ENCODE data around the gene KNG1. TPM values are rescaled to one million over a fixed set of nuclear protein-coding genes. Genes with fewer than 3 reads are reported as not detected.

The KNG1 gene
- total and polyA plus RNA-seq, 10 of the 15 experiments (the other 5 are each of a cell fraction or from before 2014, with no cell fraction given) = 0.21 TPM; not detected in 9

- H3K4me2 ChIP-seq (ENCODE audit: control insufficient read depth, insufficient read depth) = no peak overlapping the region
- in situ Hi-C loops (cut with MboI) = no loop called here
- no peak for ATAC-seq
- BruUV-seq (replicated peaks) = no TSS peak
- H3K4me1 ChIP-seq (ENCODE audit: control insufficient read depth, insufficient read depth, low read length) = no peaks in the 10 kb centered on the region
- POLR2A ChIA-PET = interaction anchor here (0.6 kb wide), 1 partner anchor 861 kb away, joined by 4 read pairs; no protein-coding TSS in a partner anchor
- CTCF ChIA-PET = no interaction called here
- no peaks in the 10 kb centered on the region for H4K20me1 ChIP-seq (ENCODE audit: control insufficient read depth, insufficient read depth)
- H3K9me3 ChIP-seq (replicated peaks; ENCODE audit: control insufficient read depth, insufficient read depth, low read length) = no peaks in the 10 kb centered on the region
- FAIRE-seq = no peak
- DNase-seq (ENCODE audit: low read depth, low spot score) = no peak
- no peak overlapping the region for H3K4me3 ChIP-seq
- H3K79me2 ChIP-seq (ENCODE audit: control insufficient read depth, insufficient read depth, low read length) = no peaks in the 10 kb centered on the region
- TF ChIP-seq MTA2 (IDR thresholded peaks at IDR 0.05; ENCODE audit: low read depth) (no peak), POU2F2 (IDR thresholded peaks at IDR 0.05; ENCODE audit: borderline replicate concordance, low read depth, low read length) (no peak), MTA3 (IDR thresholded peaks at IDR 0.05; ENCODE audit: borderline replicate concordance, low read length) (no peak), EP300 (IDR thresholded peaks at IDR 0.05; ENCODE audit: borderline replicate concordance in 1 of 2, control insufficient read depth in 1 of 2, low read depth in 2 of 2, low read length in 2 of 2) (no peak), TCF3 (IDR thresholded peaks at IDR 0.05; ENCODE audit: borderline replicate concordance, insufficient read depth, low read depth, low read length) (no peak), CBFB (IDR thresholded peaks at IDR 0.05; ENCODE audit: low read depth) (no peak), TCF7 (IDR thresholded peaks at IDR 0.05; ENCODE audit: borderline replicate concordance) (no peak)
- TF ChIP-seq, protein P1, sequence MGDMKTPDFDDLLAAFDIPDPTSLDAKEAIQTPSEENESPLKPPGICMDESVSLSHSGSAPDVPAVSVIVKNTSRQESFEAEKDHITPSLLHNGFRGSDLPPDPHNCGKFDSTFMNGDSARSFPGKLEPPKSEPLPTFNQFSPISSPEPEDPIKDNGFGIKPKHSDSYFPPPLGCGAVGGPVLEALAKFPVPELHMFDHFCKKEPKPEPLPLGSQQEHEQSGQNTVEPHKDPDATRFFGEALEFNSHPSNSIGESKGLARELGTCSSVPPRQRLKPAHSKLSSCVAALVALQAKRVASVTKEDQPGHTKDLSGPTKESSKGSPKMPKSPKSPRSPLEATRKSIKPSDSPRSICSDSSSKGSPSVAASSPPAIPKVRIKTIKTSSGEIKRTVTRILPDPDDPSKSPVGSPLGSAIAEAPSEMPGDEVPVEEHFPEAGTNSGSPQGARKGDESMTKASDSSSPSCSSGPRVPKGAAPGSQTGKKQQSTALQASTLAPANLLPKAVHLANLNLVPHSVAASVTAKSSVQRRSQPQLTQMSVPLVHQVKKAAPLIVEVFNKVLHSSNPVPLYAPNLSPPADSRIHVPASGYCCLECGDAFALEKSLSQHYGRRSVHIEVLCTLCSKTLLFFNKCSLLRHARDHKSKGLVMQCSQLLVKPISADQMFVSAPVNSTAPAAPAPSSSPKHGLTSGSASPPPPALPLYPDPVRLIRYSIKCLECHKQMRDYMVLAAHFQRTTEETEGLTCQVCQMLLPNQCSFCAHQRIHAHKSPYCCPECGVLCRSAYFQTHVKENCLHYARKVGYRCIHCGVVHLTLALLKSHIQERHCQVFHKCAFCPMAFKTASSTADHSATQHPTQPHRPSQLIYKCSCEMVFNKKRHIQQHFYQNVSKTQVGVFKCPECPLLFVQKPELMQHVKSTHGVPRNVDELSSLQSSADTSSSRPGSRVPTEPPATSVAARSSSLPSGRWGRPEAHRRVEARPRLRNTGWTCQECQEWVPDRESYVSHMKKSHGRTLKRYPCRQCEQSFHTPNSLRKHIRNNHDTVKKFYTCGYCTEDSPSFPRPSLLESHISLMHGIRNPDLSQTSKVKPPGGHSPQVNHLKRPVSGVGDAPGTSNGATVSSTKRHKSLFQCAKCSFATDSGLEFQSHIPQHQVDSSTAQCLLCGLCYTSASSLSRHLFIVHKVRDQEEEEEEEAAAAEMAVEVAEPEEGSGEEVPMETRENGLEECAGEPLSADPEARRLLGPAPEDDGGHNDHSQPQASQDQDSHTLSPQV (IDR thresholded peaks at IDR 0.05) = no peak
- intact Hi-C loops (cut with micrococcal nuclease; ENCODE audit: unreplicated experiment) = no loop called here
- no peak overlapping the region for H3K27ac ChIP-seq (ENCODE audit: control insufficient read depth, insufficient read depth)
- no peaks in the 10 kb centered on the region for H3K36me3 ChIP-seq (ENCODE audit: control insufficient read depth in 2 of 2, insufficient read depth in 2 of 2, low read length in 1 of 2)
- no peaks in the 10 kb centered on the region for H3K27me3 ChIP-seq (replicated peaks in 1 of 2; ENCODE audit: control insufficient read depth in 2 of 2, insufficient read depth in 2 of 2, low read length in 1 of 2)
- SMC1A ChIA-PET (ENCODE audit: uncharacterized antibody, unreplicated experiment) = interaction anchor here (1.4 kb wide), 1 partner anchor 135 kb away, joined by 3 read pairs; no protein-coding TSS in a partner anchor
- 90% methylated on average over 2 of the region's 2 CpGs for WGBS (ENCODE audit: insufficient coverage, insufficient replicate concordance, low lambda C conversion rate, missing lambda C conversion rate)
- no peak overlapping the region for H2AFZ ChIP-seq (ENCODE audit: control insufficient read depth, low read depth, low read length)
- RAD21 ChIA-PET (ENCODE audit: unreplicated experiment) = interaction anchor here (0.8 kb wide), 1 partner anchor 10 kb away, joined by 3 read pairs; no protein-coding TSS in a partner anchor
- H3K9ac ChIP-seq (ENCODE audit: control insufficient read depth, insufficient read depth, low read length) = no peak overlapping the region
These were observed 33.2 kb downstream of the KNG1 start for GRCh38 chr3:186750316-186750715.

All from GM12878 (cell line).